ENCODE data around the gene RDM1.

RDM1 gene

GRCh38 chr17:35931794-35932425 lies 1.3 kb upstream of the RDM1 start:
- no peak for DNase-seq

GRCh38 chr17:35927714-35928113 lies 2.9 kb downstream of the RDM1 start:
- DNase-seq: no peak

- DNase-seq: no peak
These were observed 6.9 kb downstream of the RDM1 start for GRCh38 chr17:35923609-35924114.

- DNase-seq: no peak
These were observed 10.3 kb downstream of the RDM1 start for GRCh38 chr17:35920229-35920628.

- DNase-seq: no peak
These were observed 11.9 kb downstream of the RDM1 start for GRCh38 chr17:35918665-35919064.

GRCh38 chr17:35917519-35918213 lies 12.9 kb downstream of the RDM1 start:
- no peak for DNase-seq

- DNase-seq: no peak
These were observed 15.2 kb downstream of the RDM1 start for GRCh38 chr17:35915153-35915964.

- DNase-seq: no peak
These were observed 16.2 kb downstream of the RDM1 start for GRCh38 chr17:35914354-35914753.

- no peak for DNase-seq
These were observed 17.0 kb downstream of the RDM1 start for GRCh38 chr17:35913609-35914008.

- no peak for DNase-seq
These were observed 17.6 kb downstream of the RDM1 start for GRCh38 chr17:35912942-35913341.

GRCh38 chr17:35912339-35912912 lies 18.1 kb downstream of the RDM1 start:
- DNase-seq: no peak

GRCh38 chr17:35909408-35909807 lies 21.2 kb downstream of the RDM1 start:
- no peak for DNase-seq

GRCh38 chr17:35907691-35908090 lies 22.9 kb downstream of the RDM1 start:
- DNase-seq: no peak

- no peak for DNase-seq
These were observed 23.5 kb downstream of the RDM1 start for GRCh38 chr17:35906926-35907637.

- DNase-seq: no peak
These were observed 24.2 kb downstream of the RDM1 start for GRCh38 chr17:35906191-35906925.

GRCh38 chr17:35903451-35903850 lies 27.1 kb downstream of the RDM1 start:
- DNase-seq: no peak

- DNase-seq: no peak
These were observed 28.9 kb downstream of the RDM1 start for GRCh38 chr17:35901631-35902175.

- DNase-seq: no peak
These were observed 29.7 kb downstream of the RDM1 start for GRCh38 chr17:35900708-35901480.

GRCh38 chr17:35900280-35900679 lies 30.3 kb downstream of the RDM1 start:
- DNase-seq: no peak

- DNase-seq: no peak
These were observed 32.1 kb downstream of the RDM1 start for GRCh38 chr17:35898283-35899070.
